Endothelial cell of umbilical vein (primary cell): Measurements from ENCODE around the gene PRKCD. TPM values are rescaled to one million over a fixed set of nuclear protein-coding genes. Genes with fewer than 3 reads are reported as not detected.

Experiments used
- BruUV-seq: library from RNA; stranded (reverse); fragments of 400-500 nt; replicated peaks from 2 replicates; lab custom pipeline; 2021; lab: Mats Ljungman, UMichigan
- CTCF ChIA-PET: fragments of 300-600, 350-600 bp; sonication (Branson Sonifier 250); formaldehyde crosslinking; loops from one replicate; lab custom pipeline; 2021; ENCODE audit warnings: antibody characterized with exemption, inconsistent platforms; lab: Charles Lee
- POLR2A ChIA-PET: fragments of 300-600, 350-600 bp; sonication (Branson Sonifier 250); formaldehyde crosslinking; loops from one replicate; lab custom pipeline; 2021; ENCODE audit warnings: antibody characterized with exemption, inconsistent platforms; lab: Charles Lee
- DNase-seq: peaks from one replicate; pipeline ENCODE4 v3.0.0-alpha.2; 2011; ENCODE audit warnings: low read depth, low spot score
- FAIRE-seq: peaks from 2 replicates; lab custom pipeline; 2011; peaks lifted over from hg19 to GRCh38; lab: Jason Lieb, UNC
- H2AFZ ChIP-seq: 2 replicates; pipeline ENCODE4 v1.6.0; 2012; ENCODE audit warnings: low read depth, low read length, control low read depth, inconsistent platforms
- H3K27ac ChIP-seq: 2 replicates; pipeline ENCODE4 v1.5.1; 2011; ENCODE audit warnings: low read depth, mild to moderate bottlenecking, control low read depth, low read length, moderate library complexity; ENCODE audit not compliant: insufficient read depth
- H3K27me3 ChIP-seq, 2 experiments: 2 replicates each; pipeline versions ENCODE4 v1.6.0 to v1.6.1; 2011; ENCODE audit warnings: low read length in 2 of 2, mixed read lengths in 1 of 2; ENCODE audit not compliant: control insufficient read depth in 2 of 2, insufficient read depth in 2 of 2
- H3K36me3 ChIP-seq, 2 experiments: 2 replicates in 1 of 2; 3 replicates in 1 of 2; pipeline ENCODE4 v1.5.1; 2011; ENCODE audit warnings: low read length in 2 of 2, mild to moderate bottlenecking in 1 of 2, moderate library complexity in 1 of 2; ENCODE audit not compliant: control insufficient read depth in 2 of 2, insufficient read depth in 2 of 2; ENCODE audit errors: extremely low read depth in 1 of 2
- H3K4me1 ChIP-seq: 3 replicates; pipeline ENCODE4 v1.5.1; 2011; ENCODE audit warnings: mild to moderate bottlenecking, low read length; ENCODE audit not compliant: control insufficient read depth, insufficient read depth; ENCODE audit errors: extremely low read depth
- H3K4me2 ChIP-seq: 2 replicates; pipeline ENCODE4 v1.6.1; 2011; ENCODE audit warnings: low read length, control low read depth, mixed read lengths; ENCODE audit not compliant: insufficient read depth
- H3K4me3 ChIP-seq, 3 experiments: fragments of 200-600 bp in 1 of 3; sonication (generic), shearing (Covaris generic) in 1 of 3; replicated peaks in 1 of 3; 2 replicates each; pipeline ENCODE4 v1.5.1; 2011 to 2016; ENCODE audit warnings: control low read depth in 3 of 3, low read length in 3 of 3, mild to moderate bottlenecking in 2 of 3, inconsistent platforms in 1 of 3, low read depth in 1 of 3, moderate library complexity in 1 of 3; ENCODE audit not compliant: insufficient read depth in 1 of 3
- H3K79me2 ChIP-seq: 2 replicates; pipeline ENCODE4 v1.6.0; 2012; ENCODE audit warnings: low read length, inconsistent platforms; ENCODE audit not compliant: control insufficient read depth, insufficient read depth
- H3K9ac ChIP-seq: replicated peaks from 2 replicates; pipeline ENCODE3; 2011; ENCODE audit warnings: low read length, control low read depth; ENCODE audit not compliant: insufficient read depth; ENCODE audit errors: extremely low read depth
- H3K9me1 ChIP-seq: replicated peaks from 3 replicates; pipeline ENCODE4 v1.6.0; 2011; ENCODE audit warnings: mild to moderate bottlenecking, low read length; ENCODE audit not compliant: control insufficient read depth, insufficient read depth; ENCODE audit errors: extremely low read depth
- H3K9me3 ChIP-seq: replicated peaks from 2 replicates; pipeline ENCODE4 v1.5.1; 2012; ENCODE audit warnings: low read length, inconsistent platforms; ENCODE audit not compliant: control insufficient read depth, insufficient read depth
- H4K20me1 ChIP-seq: replicated peaks from 2 replicates; pipeline ENCODE3; 2011; ENCODE audit warnings: mild to moderate bottlenecking, low read length; ENCODE audit not compliant: control insufficient read depth, insufficient read depth; ENCODE audit errors: extremely low read depth
- EZH2 ChIP-seq: IDR thresholded peaks from 2 replicates; pipeline ENCODE4 v1.6.1; 2012; ENCODE audit warnings: borderline replicate concordance, low read depth, mild to moderate bottlenecking, moderate library complexity, low read length, inconsistent platforms; ENCODE audit not compliant: severe bottlenecking
- FOS ChIP-seq: IDR thresholded peaks from 2 replicates; pipeline ENCODE4 v1.6.1; 2011; ENCODE audit warnings: mild to moderate bottlenecking, low read length, moderate library complexity, borderline replicate concordance; ENCODE audit not compliant: insufficient read depth
- GATA2 ChIP-seq: IDR thresholded peaks from 2 replicates; pipeline ENCODE4 v1.7.0; 2011; ENCODE audit warnings: low read depth, mild to moderate bottlenecking, moderate library complexity, mixed read lengths, low read length; ENCODE audit not compliant: insufficient read length, insufficient read depth
- JUN ChIP-seq: IDR thresholded peaks from 2 replicates; pipeline ENCODE4 v1.6.1; 2011; ENCODE audit warnings: borderline replicate concordance, low read depth; ENCODE audit not compliant: insufficient read length, insufficient read depth
- MYC ChIP-seq: IDR thresholded peaks from one replicate; pipeline ENCODE4 v1.6.1; 2011; ENCODE audit warnings: mild to moderate bottlenecking, low read depth, low read length
- POLR2A ChIP-seq: IDR thresholded peaks from 2 replicates; pipeline ENCODE4 v1.6.1; 2012; ENCODE audit warnings: low read depth, mild to moderate bottlenecking, control low read depth, low read length
- POLR2AphosphoS5 ChIP-seq: IDR thresholded peaks from 2 replicates; pipeline ENCODE4 v1.6.1; 2012; ENCODE audit warnings: low read depth, mild to moderate bottlenecking, control low read depth, low read length, moderate library complexity; ENCODE audit not compliant: insufficient read depth
- dilution Hi-C: fragments of 300-500 bp; cut with MboI; formaldehyde crosslinking; loops from one replicate; pipeline ENCODE4 v1.15.0; 2019; ENCODE audit warnings: low sequenced_read_pairs; ENCODE audit not compliant: extremely low pct_ligation_motif_present
- intact Hi-C: fragments of 100-400 bp; cut with micrococcal nuclease; formaldehyde crosslinking; loops from one replicate; pipeline ENCODE4 v1.10.0; 2022
- polyA plus RNA-seq, 4 experiments: library from polyadenylated mRNA; depleted of rRNA in 3 of 4; stranded (reverse) in 3 of 4; unstranded in 1 of 4; fragments of >200 nt; gene quantifications; 2 replicates each; pipeline versions ENCODE4 v1.2.1 to v1.2.3, GENCODE V29; 2011 to 2012; ENCODE audit warnings: missing spikeins in 1 of 4
- total RNA-seq: library from RNA; stranded (reverse); gene quantifications from 2 replicates; pipeline ENCODE4 v1.2.3, GENCODE V29; 2021
- TF ChIP-seq, protein P1 (sequence below), 2 donors: IDR thresholded peaks; 1 replicate in 1 of 2; 2 replicates in 1 of 2; pipeline ENCODE4 v1.5.1; 2011; ENCODE audit warnings: low read length in 2 of 2, mild to moderate bottlenecking in 2 of 2, moderate library complexity in 2 of 2, control low read depth in 1 of 2, inconsistent platforms in 1 of 2, low read depth in 1 of 2; ENCODE audit not compliant: insufficient read depth in 1 of 2; ENCODE audit errors: extremely low read depth in 1 of 2

Gene PRKCD
- total and polyA plus RNA-seq, 2 donors (not counting 3 experiments of a cell fraction or from before 2014, with no cell fraction given) = 15.5 to 19.0 TPM

DNA sequence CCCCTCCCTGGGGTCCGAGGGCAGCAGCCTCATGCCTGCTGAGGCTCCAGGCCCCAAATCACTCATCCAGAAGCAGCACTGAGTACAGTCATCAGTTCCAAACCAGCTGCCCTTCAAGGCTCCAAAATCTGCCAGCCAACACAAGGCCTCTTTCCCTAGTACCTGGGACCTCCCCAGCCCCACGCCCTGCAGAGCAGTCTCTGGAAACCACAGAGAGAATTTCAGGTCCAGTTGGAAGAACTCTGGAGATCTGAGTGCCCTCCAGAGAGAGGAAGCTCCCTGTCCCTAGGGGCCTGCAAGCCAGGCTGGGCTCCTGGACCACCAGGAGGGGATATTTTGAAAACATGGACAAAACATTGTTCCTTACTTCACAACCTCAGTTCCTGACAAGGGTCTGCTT, 68.6 kb downstream of the PRKCD start:
- ChIA-PET POLR2A (no interaction called here), CTCF (interaction anchor here (1.0 kb wide), 1 partner anchor 10 kb away, joined by 3 read pairs; no protein-coding TSS in a partner anchor)
- intact Hi-C loops = no loop called here
- Histone ChIP-seq H3K4me2 (no peak overlapping the region), H3K27me3 (no peaks in the 10 kb centered on the region), H2AFZ (no peak overlapping the region), H3K9me3 (no peaks in the 10 kb centered on the region), H3K9ac (no peak overlapping the region), H3K27ac (no peak overlapping the region), H4K20me1 (no peaks in the 10 kb centered on the region), H3K36me3 (peaks cover 69 to 90% of the 10 kb centered on the region in 2 experiments), H3K9me1 (no peaks in the 10 kb centered on the region), H3K4me3 (no peak overlapping the region), H3K79me2 (peaks cover 24% of the 10 kb centered on the region), H3K4me1 (no peaks in the 10 kb centered on the region)
- dilution Hi-C loops = no loop called here
- FAIRE-seq = no peak
- no TSS peak for BruUV-seq
- TF ChIP-seq JUN (no peak), FOS (no peak), GATA2 (no peak), POLR2AphosphoS5 (no peak), MYC (no peak), POLR2A (no peak), EZH2 (no peak)
- TF ChIP-seq, protein P1, sequence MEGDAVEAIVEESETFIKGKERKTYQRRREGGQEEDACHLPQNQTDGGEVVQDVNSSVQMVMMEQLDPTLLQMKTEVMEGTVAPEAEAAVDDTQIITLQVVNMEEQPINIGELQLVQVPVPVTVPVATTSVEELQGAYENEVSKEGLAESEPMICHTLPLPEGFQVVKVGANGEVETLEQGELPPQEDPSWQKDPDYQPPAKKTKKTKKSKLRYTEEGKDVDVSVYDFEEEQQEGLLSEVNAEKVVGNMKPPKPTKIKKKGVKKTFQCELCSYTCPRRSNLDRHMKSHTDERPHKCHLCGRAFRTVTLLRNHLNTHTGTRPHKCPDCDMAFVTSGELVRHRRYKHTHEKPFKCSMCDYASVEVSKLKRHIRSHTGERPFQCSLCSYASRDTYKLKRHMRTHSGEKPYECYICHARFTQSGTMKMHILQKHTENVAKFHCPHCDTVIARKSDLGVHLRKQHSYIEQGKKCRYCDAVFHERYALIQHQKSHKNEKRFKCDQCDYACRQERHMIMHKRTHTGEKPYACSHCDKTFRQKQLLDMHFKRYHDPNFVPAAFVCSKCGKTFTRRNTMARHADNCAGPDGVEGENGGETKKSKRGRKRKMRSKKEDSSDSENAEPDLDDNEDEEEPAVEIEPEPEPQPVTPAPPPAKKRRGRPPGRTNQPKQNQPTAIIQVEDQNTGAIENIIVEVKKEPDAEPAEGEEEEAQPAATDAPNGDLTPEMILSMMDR (IDR thresholded peaks at IDR 0.05; ENCODE audit: extremely low read depth in 1 of 2, insufficient read depth in 1 of 2, low read depth in 1 of 2, low read length in 2 of 2) = no peak
- no peak for DNase-seq
